NOMO-1 treated with DMSO at 0.1 percent for 48 hours (cell line): ENCODE data around the gene SLC25A17.
"Not testable (repeated sequence)": the region's sequence is repeated elsewhere in the genome, so short reads cannot be mapped to it uniquely, and the experiment has no call there.

Experiments
- DNase-seq: peaks from one replicate; lab custom pipeline; 2025; ENCODE audit not compliant: unreplicated experiment; lab: John Stamatoyannopoulos, UW

SLC25A17 gene

GRCh38 chr22:40720538-40721256, 98.4 kb downstream of the SLC25A17 start:
- no peak for DNase-seq

- DNase-seq: not testable (repeated sequence)
Measured at GRCh38 chr22:40720156-40720537, 99.0 kb downstream of the SLC25A17 start.
